HG02798 (cell line): ENCODE measurements around the gene SP140.
"Not testable (repeated sequence)": the region's sequence is repeated elsewhere in the genome, so short reads cannot be mapped to it uniquely, and the experiment has no call there.

ENCODE experiments used
- ATAC-seq: cut with Tn5 transposase; IDR thresholded peaks from one replicate; pipeline ENCODE4 v1.9.1; 2021; ENCODE audit warnings: mild to moderate bottlenecking; ENCODE audit not compliant: unreplicated experiment, poor library complexity

SP140 gene

DNA sequence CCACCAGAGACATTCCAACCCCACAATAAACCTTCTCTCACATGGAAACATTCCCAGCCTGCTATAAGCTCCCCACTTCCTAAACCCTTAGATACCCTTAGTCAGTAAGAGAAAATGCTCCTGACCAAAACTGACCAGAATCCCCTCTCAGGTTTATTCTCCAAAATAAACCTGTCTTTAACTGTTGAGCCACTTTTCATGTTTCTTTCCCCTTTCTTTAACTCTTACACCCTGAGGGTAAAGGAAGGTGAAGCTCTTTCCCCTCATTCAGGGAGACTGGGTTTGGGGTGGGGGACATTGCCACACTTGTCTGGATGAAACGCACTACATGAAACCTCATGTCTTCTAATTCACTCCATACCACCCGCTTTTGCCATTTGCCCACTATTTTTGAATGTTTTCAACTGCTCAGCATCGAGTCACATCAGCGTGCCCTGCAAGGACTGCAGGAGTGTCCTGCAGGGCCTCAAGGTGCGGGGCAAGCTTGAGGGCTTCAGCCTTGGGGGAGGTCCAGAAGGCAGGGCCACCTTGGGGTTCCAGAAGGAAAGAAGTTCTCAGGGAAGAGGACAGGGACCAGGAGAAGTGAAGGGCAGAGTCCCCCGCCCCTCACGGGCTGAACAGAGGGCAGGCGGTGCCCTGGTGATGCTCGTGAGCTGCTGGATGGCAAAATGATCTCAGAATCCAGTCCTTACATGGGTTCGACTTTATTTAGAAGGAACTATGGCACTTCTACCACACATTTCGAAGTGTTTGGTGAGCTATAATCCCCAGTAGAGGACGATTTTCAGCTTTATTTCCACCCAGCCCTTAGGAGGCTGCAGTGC lies 97.2 kb downstream of the SP140 start:
- ATAC-seq: no peak

DNA sequence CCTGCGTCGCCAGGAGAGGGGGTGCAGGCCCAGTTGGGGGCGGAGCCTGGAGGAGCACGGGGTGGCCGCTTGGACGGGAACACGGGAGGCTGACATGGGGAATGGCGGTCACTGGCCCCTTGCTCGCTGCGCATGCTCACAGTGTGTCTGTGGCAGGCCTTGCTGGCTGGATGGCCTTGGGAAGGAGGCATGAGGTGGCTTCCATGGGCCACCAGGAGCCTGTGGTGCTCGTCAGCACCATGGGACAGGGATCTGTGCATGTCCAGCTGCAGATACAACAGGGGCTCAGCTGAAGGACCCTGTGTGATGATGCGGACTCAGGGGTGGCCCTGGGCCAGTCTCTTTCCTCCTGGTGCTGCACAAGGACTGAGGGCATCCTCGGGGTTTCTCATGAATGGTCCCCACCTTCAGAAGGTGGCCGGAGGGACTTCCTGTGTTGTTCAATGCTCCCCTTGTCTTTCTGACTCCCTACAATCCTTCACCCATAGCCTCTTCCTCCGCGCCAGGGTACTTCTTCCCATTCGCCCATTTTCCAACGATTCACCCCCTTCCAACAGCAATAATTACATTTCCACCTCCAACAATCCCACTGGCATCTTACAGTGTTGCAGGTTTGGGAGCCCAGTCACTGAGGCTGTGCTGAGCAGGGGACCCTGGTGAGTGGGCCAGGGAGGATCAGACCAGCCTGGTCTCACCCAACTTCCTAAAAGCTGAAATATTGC lies 98.0 kb downstream of the SP140 start:
- no peak for ATAC-seq

DNA sequence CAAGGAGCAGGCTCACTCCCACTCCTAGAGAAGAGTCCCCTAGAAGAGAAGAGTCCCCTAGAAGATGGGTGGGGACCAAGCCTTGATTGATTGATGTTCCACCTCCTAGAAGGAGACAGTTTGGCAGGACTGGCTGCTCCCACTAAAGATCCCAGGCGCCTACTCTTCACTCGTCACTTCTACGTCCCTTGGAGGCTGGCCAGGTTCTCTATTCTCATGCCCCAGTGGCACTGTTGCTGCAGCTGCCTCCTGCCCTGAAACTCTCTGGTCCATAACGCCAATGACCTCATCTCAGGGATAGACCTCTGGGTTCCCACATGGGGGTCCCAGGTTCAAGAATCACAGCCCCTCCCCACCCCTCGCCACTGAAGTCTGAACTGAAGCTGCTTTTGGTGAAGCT lies 99.0 kb downstream of the SP140 start:
- ATAC-seq: no peak

DNA sequence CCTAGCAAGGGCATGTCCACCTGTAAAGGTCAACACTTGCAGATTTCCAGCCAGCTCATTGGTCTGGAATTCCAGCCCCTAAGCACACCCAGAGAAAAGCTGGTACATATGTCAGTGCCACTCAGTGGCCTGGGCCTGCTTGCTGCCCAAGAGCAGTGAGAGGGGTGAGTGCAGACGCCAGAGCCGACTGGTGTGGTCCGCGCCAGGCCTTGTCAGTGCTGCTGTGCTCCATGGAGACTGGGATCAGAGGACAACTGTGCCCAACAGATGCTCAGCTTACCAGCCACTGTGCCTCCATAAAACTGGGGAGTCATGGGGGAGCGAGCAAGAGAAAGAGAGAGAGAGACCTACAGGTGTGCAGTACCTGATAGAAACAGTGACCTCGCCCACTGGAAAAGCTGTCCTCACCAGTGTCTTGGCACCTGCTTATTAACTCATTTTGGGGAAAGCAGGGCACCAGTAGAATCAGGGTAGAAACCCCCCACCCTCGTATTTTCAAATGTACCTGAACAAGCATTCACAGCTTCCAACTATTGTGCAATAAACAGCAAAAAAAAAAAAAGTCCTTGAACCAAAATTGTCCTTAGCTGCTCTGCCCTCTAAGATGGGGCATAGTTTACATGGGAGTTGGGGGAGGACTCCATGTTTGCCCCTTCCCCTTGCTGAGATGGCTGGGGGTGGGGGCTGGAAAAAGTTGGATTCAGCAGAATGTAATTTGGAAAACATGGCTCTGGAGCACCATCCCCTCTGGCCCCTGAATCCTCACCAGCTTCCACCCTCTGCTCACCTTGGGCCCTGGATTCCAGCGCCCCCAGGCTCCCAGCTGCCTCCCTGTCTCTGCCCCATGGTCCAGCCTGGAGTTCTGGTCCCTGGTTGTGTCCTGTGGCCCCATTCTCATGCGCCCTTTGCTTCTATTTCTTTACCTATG lies 100.0 kb downstream of the SP140 start:
- ATAC-seq: no peak

DNA sequence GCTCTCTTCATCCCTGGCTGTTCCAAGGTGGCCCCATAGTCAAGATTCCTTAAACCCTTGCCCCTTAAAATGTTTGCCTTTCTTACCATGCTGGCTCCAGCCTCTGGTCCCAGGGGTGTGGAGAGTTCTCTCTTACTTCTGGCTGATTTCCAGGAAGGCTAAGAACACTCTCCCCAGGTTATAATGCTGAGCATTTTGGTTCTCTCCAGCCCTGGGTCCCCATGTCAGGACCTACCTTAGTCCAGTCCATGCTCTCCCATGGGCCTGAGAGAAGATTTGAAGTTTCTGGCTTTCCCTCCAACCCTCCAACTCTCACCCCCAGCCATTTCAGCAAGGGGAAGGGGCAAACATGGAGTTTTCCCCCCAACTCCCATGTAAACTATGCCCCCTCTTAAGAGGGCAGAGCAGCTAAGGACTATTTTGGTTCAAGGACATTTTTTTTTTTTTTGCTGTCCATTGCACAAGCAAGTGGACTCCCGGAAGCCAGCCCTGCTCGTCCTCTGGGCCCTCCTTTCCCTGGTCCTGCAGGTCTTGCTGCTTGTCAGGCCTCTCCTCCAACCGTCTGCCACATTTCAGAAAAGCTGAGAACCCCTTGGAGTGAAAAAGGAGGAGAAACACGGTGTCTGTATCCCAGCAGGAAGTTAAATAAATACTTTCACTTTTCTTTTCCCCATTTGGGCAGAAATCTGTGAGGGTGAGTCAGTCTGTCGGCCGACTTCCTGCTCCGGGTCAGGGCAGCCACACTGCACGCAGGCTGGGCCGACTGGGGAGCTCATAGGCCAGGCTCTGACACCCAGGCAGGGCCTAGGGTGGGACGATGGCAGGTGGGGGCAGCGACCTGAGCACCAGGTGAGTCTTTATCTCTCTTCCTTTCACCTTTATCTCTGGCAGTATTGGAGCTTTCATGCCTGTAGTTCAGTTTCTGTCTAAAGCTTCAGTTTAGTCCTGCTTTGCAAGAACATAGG lies 101.2 kb downstream of the SP140 start, which contains the start of gene SP140L:
Gene SP140L (plus strand): TSS at position 741 of the 965 bp plus-strand sequence. CDS start 77 bp downstream, at position 818.
- peak; percentile 94 for ATAC-seq

DNA sequence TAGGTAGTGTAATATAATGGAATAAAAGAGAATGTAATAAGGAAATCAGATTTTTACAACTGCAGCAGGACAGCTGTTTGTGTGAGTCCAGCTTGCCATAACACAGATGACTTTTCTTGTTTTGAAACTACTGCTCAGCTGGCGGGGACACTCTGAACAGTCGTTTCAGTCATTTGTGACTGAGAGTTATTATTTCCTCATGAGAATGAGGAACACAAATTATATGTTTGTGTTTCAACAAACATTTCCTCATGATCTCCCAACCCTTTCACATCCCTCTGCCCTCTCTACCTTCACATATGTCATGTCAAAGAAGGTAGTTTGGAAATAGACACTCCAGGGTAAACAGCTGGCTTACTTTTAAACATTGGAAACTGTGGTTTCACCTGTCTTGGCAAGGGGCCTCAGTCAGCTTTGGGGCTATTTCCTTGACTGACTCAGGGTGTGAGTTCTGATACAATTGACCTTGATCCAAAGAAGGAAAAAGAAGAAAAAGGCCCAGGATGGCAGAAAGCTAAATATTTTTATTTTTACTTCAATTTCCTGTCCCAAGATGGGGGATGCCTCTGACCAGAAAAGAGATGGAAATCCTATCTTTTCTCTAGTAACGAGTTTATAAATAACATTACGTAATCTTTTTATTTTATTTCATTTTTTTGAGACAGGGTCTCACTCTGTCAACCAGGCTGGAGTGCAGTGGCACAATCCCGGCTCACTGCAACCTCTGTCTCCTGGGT lies 102.0 kb downstream of the SP140 start:
- peak; percentile 60 for ATAC-seq

DNA sequence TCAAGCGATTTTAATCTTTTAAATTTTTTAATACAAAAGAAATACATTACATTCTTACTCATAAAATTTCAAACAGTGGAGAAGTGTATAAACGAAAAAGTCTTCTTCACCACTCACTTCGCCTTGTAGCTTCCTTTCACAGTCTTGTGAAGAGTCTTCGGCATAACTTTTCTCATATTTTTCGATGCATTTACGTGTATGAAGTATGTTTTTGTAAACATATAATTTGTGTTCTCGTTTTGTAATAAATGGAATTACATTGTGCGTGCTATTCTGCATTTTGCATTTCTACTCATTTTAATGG lies 102.6 kb downstream of the SP140 start:
- no peak for ATAC-seq

DNA sequence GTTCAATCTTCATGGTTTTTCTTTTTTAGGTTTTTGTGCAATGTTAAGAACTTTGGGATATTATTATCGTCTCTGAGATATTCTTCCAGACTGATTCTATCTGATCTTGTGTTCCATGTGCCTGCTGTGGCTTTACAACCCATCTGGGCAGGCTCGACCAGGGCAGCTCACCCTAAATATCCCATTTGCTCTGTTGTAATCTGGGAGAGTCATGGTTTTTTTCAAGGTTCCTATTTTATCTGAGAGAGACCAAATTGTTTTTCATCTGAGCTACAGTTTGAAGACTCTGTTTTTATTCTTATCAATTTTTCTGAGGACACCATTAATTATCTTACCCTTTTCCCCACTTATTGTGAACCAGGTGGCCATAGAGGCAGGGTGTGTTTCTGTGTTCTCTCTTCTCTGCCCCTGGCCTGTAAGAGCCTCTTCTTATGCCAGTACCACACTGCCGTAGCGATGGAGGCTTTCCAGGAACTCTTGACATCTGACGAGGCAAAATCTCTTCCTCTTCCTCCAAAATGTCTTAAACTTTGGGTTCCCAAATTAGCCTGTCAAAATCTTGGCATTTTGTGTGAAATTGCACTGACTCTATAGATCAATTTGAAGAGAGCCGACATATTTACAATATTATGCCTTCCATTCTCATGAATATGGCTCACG lies 104.5 kb downstream of the SP140 start:
- ATAC-seq: no peak

DNA sequence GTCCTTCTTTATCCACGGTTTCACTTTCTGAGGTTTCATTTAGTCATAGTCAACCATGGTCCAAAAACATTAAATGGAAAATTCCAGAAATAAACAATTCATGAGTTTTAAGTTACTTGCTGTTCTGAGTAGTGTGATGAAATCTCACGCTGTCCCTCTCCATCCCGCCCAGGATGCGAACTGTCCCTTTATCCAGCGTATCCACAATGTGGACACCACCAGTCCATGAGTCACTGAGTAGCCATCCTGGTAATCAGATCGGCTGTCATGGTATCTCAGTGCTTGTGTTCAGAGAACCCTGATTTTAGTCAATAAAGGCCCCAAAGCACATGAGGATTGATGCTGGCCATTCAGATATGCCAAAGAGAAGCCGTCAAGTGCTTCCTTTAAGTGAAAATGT lies 105.2 kb downstream of the SP140 start:
- ATAC-seq: no peak

DNA sequence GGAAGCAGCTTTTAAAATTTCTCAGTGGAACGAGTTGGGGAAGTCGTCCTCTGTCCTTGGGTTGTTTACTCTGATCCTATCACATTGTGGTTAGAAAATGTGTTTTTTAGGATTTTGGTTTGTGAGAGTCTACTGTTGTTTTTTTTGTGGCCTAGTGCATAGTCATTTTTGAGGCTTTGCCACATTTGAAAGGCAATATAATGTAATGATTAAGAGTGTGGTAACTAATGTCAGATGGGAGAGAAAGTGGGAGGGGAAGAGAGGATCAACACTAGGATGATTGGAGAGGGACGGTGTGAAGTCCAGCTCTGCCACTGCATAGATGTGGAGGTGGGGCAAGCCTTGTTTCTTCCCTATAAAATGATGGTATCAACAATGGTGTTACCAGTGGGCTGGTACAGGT lies 109.9 kb downstream of the SP140 start:
- no peak for ATAC-seq

DNA sequence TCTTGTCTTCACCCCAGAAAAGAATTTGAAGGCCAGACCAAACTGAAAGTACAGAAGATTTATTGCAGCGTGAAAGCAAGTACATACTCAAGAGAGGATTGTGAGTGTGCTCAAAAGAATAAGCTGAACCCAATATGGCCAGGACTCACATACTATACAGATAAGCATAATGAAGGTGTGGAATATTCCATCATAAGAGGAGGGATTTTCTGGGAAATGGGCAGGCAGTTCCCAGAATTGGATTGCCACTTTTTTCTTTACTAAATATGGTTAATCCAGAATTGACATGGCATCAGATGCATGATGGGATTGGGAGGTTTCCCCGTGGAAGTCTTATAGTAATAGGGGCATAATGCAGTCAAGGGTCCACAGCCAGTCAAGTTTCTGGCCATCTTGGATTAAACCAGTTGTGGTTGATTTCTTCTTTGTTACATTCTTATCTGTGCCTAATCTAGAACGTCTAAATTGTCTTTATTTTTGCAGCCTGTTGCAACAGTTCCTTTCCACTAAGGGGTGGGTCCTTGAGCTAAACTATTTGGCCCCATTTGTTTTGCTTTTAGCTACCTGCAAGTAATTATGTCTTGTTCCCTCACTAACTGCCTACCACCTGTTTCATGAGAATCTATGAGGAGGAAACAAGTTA lies 110.4 kb downstream of the SP140 start:
- no peak for ATAC-seq

DNA sequence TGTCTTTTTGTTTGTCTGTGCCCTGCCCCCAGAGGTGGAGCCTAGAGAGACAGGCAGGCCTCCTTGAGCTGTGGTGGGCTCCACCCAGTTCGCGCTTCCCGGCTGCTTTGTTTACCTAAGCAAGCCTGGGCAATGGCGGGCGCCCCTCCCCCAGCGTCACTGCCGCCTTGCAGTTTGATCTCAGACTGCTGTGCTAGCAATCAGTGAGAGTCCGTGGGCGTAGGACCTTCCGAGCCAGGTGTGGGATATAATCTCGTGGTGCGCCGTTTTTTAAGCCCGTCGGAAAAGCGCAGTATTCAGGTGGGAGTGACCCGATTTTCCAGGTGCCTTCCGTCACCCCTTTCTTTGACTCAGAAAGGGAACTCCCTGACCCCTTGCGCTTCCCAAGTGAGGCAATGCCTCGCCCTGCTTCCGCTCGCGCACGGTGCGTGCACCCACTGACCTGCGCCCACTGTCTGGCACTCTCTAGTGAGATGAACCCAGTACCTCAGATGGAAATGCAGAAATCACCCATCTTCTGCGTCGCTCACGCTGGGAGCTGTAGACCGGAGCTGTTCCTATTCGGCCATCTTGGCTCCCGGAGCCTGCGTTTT lies 116.5 kb downstream of the SP140 start:
- not testable (repeated sequence) for ATAC-seq

DNA sequence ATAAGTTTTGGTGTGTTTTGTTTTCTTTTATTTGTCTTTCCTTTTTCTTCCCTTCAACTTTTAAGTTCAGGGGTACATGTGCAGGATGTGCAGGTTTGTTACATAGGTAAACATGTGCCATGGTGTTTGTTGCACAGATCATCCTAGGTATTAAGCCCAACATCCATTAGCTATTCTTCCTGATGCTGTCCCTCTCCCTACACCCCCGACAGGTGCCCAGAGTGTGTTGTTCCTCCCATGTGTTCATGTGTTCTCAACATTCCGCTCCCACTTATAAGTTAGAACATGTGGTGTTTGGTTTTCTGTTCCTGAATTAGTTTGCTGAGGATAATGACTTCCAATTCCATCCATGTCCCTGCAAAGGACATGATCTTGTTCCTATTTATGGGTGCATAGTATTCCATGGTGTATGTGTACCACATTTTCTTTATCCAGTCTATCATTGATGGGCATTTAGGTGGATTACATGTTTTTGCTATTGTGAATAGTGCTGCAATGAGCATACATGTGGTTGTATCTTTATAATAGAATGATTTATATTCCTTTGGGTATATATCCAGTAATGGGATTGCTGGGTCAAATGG lies 117.6 kb downstream of the SP140 start:
- not testable (repeated sequence) for ATAC-seq

DNA sequence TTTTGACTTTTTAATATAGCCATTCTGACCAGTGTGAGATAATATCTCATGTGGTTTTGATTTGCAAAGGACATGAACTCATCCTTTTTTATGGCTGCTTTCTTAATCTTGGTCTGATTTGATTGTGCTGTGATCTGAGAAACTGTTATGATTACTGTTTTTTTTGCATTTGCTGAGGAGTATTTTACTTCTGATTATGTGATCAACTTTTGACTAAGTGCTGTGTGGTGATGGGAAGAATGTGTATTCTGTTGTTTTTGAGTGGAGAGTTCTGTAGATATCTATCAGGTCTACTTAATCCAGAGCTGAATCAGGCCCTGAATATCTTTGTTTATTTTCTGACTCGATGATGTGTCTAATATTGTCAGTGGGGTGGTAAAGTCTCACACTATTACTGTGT lies 118.2 kb downstream of the SP140 start:
- ATAC-seq: no peak

DNA sequence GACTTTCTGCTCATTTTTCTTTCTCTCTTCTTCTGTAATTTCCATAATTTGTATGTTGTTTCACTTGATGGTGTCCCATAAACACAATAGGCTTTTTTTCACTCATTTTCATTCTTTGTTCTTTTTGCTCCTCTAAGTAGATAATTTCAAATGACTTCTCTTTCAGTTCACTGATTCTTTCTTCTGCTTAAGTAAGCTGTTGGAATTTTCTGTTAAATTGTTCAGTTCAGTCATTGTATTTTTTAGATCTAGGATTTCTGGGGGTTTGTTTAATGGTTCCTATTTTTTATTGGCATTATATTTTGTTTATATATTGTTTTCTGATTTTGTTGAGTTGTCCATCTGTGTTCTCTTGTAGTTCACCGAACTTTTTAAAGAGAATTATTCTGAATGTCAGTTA lies 120.9 kb downstream of the SP140 start:
- ATAC-seq: no peak

DNA sequence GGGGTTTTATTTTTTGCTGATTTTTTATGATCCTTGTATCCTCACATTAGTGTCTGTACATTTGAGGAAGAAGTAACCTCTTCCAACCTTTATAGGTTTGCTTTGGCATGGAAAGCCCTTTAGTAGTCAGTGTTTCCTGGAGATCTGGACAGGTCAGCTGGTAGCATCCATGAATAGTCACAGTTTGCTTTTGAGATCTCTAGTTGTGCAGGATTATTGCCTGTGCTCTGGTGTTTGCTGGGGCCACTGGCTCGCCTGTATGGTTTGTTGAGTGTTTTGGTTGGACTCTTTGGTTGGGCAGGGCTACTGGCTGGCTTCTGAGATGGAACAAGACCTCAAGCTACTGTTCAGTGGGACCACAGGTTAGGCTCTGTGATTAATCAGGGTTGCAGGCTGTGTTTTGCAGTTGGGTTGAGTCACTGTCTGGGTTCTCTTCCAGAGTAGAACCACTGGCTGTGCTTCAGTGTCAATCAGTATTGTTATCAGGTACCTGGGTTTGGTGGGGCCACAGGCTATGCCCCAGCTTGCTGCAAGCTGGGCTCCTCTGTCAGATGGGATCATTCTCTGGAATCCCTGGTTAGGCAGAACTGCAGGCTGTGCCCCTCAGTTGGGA lies 121.5 kb downstream of the SP140 start:
- no peak for ATAC-seq
